Mammary epithelial cell (primary cell): ENCODE data around the gene RNF207.

Source experiments
- EZH2 ChIP-seq: IDR thresholded peaks from 2 replicates; pipeline ENCODE4 v1.6.1; 2012; ENCODE audit warnings: low read length, inconsistent platforms, borderline replicate concordance
- TF ChIP-seq, protein P1 (sequence below), 2 donors: IDR thresholded peaks in 1 of 2; conservative IDR thresholded peaks in 1 of 2; 2 replicates each; pipeline ENCODE4 v1.5.1; 2011 to 2012; ENCODE audit warnings: inconsistent platforms in 2 of 2, low read length in 2 of 2, mild to moderate bottlenecking in 2 of 2, control low read depth in 1 of 2, low read depth in 1 of 2; ENCODE audit not compliant: insufficient read depth in 1 of 2; ENCODE audit errors: extremely low read depth in 1 of 2

DNA sequence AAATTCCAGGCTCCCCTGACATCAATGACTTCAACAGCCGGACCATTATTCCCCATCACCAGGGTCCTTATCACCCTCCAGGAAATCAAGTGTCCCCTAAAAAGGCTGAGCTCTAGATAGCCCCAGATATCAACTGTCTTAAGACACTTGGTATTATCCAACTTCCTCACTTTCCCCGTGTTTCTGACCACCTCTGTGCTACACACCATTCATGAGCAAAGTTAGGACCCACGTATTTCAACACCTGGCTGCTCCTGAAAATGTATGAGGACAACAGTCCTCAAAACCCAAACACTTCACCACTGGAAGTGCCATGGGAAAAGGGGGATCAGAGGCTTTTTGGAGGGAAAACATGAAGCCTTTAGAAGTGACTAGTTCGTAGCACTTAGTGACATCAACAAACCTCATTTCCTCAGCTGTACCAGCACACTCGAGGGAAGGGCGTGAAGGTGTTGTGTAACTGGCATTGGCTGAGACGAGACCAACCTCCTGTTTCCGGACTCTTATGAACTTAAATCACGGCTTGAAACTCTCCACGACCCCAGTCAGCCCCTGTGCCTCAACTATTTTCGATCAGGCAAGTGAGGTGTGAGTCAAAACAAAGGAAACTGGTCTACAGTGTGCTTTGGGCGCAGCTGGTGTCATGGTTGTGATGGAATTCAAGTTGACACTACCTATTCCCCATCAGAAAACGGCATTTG, 21.7 kb upstream of the RNF207 start:
- TF ChIP-seq, protein P1, sequence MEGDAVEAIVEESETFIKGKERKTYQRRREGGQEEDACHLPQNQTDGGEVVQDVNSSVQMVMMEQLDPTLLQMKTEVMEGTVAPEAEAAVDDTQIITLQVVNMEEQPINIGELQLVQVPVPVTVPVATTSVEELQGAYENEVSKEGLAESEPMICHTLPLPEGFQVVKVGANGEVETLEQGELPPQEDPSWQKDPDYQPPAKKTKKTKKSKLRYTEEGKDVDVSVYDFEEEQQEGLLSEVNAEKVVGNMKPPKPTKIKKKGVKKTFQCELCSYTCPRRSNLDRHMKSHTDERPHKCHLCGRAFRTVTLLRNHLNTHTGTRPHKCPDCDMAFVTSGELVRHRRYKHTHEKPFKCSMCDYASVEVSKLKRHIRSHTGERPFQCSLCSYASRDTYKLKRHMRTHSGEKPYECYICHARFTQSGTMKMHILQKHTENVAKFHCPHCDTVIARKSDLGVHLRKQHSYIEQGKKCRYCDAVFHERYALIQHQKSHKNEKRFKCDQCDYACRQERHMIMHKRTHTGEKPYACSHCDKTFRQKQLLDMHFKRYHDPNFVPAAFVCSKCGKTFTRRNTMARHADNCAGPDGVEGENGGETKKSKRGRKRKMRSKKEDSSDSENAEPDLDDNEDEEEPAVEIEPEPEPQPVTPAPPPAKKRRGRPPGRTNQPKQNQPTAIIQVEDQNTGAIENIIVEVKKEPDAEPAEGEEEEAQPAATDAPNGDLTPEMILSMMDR (conservative IDR thresholded peaks at IDR 0.05 in 1 of 2, IDR thresholded peaks at IDR 0.05 in 1 of 2; ENCODE audit: extremely low read depth in 1 of 2, insufficient read depth in 1 of 2, low read depth in 1 of 2, low read length in 2 of 2), result no peak
- TF ChIP-seq EZH2, result no peak
